ENCODE data around the gene CDK13.

DNA sequence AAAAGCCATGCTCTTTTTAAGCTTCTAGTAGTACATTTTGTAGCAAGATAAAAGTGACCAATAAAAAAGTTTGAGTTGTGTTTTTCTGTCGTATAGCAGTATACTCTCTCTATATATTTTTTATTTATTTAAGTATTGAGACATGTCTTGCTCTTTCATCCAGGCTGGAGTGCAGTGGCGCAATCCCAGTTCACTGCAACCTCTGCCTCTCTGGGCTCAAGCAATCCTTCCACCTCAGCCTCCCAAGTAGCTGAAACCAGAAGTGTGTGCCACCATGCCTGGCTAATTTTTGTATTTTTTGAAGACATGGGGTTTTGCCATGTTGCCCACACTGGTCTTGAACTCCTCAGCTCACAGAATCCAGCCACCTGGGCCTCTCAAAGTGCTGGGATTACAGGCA lies 187.5 kb downstream of the CDK13 start:
- TF ChIP-seq, protein P1, sequence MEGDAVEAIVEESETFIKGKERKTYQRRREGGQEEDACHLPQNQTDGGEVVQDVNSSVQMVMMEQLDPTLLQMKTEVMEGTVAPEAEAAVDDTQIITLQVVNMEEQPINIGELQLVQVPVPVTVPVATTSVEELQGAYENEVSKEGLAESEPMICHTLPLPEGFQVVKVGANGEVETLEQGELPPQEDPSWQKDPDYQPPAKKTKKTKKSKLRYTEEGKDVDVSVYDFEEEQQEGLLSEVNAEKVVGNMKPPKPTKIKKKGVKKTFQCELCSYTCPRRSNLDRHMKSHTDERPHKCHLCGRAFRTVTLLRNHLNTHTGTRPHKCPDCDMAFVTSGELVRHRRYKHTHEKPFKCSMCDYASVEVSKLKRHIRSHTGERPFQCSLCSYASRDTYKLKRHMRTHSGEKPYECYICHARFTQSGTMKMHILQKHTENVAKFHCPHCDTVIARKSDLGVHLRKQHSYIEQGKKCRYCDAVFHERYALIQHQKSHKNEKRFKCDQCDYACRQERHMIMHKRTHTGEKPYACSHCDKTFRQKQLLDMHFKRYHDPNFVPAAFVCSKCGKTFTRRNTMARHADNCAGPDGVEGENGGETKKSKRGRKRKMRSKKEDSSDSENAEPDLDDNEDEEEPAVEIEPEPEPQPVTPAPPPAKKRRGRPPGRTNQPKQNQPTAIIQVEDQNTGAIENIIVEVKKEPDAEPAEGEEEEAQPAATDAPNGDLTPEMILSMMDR (conservative IDR thresholded peaks at IDR 0.05; ENCODE audit: low read length), result no peak
- no peak for TF ChIP-seq EZH2phosphoT487 (IDR thresholded peaks at IDR 0.05; ENCODE audit: borderline replicate concordance, low read depth, low read length)
